ENCODE measurements around the gene CX3CR1. TPM values are rescaled to one million over a fixed set of nuclear protein-coding genes. Genes with fewer than 3 reads are reported as not detected.

The CX3CR1 gene
- total and polyA plus RNA-seq, 10 of the 15 experiments (the other 5 are each of a cell fraction or from before 2014, with no cell fraction given), result 0.05 to 0.53 (median 0.15) TPM

DNA sequence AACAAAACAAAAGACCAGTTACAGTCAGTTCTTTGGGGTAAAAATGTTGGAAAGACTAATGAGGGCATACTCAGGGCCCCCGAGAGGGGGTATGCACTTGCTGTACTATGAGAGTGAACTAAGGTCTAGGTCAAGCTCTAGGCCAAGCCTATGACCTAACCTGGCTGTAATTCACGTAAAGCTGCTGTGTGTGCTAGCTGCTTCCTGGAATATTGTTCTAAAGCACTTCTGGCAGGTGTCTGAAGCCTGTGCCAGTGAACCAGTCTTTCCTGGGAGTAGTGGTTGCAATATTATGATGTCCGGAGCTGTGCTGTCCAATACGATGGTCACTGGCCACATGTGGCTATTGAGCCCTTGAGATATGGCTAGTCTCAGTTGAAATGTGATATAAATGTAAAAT lies 13.1 kb upstream of the CX3CR1 start:
- Histone ChIP-seq H3K27me3 (replicated peaks in 1 of 2; ENCODE audit: control insufficient read depth in 2 of 2, insufficient read depth in 2 of 2, low read length in 1 of 2) (no peaks in the 10 kb centered on the region), H3K36me3 (ENCODE audit: control insufficient read depth in 2 of 2, insufficient read depth in 2 of 2, low read length in 1 of 2) (no peaks in the 10 kb centered on the region), H4K20me1 (ENCODE audit: control insufficient read depth, insufficient read depth) (no peaks in the 10 kb centered on the region), H3K4me2 (ENCODE audit: control insufficient read depth, insufficient read depth) (no peak overlapping the region), H3K4me1 (ENCODE audit: control insufficient read depth, insufficient read depth, low read length) (peaks cover 42% of the 10 kb centered on the region), H3K9ac (ENCODE audit: control insufficient read depth, insufficient read depth, low read length) (no peak overlapping the region), H3K79me2 (ENCODE audit: control insufficient read depth, insufficient read depth, low read length) (no peaks in the 10 kb centered on the region), H3K27ac (ENCODE audit: control insufficient read depth, insufficient read depth) (no peak overlapping the region), H2AFZ (ENCODE audit: control insufficient read depth, low read depth, low read length) (no peak overlapping the region), H3K4me3 (no peak overlapping the region), H3K9me3 (replicated peaks; ENCODE audit: control insufficient read depth, insufficient read depth, low read length) (peaks cover under 1% of the 10 kb centered on the region; the same call in 1 of the 3 replicates)
- no peak for DNase-seq (ENCODE audit: low read depth, low spot score)
- RAD21 ChIA-PET (ENCODE audit: unreplicated experiment), result interaction anchor here (0.8 to 12.6 kb wide), 16 partner anchors 28 to 293 kb away, joined by 3 to 456 read pairs (median 5); partner anchors contain the start of genes RPSA and XIRP1
- BruUV-seq (replicated peaks), result no TSS peak
- intact Hi-C loops (cut with micrococcal nuclease; ENCODE audit: unreplicated experiment), result no loop called here
- no peak for TF ChIP-seq ZNF24 (IDR thresholded peaks at IDR 0.05)
- TF ChIP-seq, protein P1, sequence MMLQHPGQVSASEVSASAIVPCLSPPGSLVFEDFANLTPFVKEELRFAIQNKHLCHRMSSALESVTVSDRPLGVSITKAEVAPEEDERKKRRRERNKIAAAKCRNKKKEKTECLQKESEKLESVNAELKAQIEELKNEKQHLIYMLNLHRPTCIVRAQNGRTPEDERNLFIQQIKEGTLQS (IDR thresholded peaks at IDR 0.05; ENCODE audit: borderline replicate concordance, extremely low read depth, low read depth, low read length), result no peak
- no peak for TF ChIP-seq RAD21 (IDR thresholded peaks at IDR 0.05; ENCODE audit: insufficient read depth, low read depth, low read length)
- TF ChIP-seq, protein P2, sequence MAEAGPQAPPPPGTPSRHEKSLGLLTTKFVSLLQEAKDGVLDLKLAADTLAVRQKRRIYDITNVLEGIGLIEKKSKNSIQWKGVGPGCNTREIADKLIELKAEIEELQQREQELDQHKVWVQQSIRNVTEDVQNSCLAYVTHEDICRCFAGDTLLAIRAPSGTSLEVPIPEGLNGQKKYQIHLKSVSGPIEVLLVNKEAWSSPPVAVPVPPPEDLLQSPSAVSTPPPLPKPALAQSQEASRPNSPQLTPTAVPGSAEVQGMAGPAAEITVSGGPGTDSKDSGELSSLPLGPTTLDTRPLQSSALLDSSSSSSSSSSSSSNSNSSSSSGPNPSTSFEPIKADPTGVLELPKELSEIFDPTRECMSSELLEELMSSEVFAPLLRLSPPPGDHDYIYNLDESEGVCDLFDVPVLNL (IDR thresholded peaks at IDR 0.05; ENCODE audit: low read depth, low read length), result no peak
- TF ChIP-seq, protein P3, sequence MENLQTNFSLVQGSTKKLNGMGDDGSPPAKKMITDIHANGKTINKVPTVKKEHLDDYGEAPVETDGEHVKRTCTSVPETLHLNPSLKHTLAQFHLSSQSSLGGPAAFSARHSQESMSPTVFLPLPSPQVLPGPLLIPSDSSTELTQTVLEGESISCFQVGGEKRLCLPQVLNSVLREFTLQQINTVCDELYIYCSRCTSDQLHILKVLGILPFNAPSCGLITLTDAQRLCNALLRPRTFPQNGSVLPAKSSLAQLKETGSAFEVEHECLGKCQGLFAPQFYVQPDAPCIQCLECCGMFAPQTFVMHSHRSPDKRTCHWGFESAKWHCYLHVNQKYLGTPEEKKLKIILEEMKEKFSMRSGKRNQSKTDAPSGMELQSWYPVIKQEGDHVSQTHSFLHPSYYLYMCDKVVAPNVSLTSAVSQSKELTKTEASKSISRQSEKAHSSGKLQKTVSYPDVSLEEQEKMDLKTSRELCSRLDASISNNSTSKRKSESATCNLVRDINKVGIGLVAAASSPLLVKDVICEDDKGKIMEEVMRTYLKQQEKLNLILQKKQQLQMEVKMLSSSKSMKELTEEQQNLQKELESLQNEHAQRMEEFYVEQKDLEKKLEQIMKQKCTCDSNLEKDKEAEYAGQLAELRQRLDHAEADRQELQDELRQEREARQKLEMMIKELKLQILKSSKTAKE (IDR thresholded peaks at IDR 0.05; ENCODE audit: low read depth, poor library complexity, severe bottlenecking), result no peak
- no peak for TF ChIP-seq NFXL1 (IDR thresholded peaks at IDR 0.05; ENCODE audit: borderline replicate concordance)
- TF ChIP-seq POLR2AphosphoS5 (IDR thresholded peaks at IDR 0.05; ENCODE audit: low read length), result no peak
- TF ChIP-seq BRCA1 (IDR thresholded peaks at IDR 0.05; ENCODE audit: low read depth, low read length), result no peak
- TF ChIP-seq, protein P4, sequence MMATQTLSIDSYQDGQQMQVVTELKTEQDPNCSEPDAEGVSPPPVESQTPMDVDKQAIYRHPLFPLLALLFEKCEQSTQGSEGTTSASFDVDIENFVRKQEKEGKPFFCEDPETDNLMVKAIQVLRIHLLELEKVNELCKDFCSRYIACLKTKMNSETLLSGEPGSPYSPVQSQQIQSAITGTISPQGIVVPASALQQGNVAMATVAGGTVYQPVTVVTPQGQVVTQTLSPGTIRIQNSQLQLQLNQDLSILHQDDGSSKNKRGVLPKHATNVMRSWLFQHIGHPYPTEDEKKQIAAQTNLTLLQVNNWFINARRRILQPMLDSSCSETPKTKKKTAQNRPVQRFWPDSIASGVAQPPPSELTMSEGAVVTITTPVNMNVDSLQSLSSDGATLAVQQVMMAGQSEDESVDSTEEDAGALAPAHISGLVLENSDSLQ (IDR thresholded peaks at IDR 0.05), result no peak
- no peak for TF ChIP-seq EZH2 (IDR thresholded peaks at IDR 0.05; ENCODE audit: borderline replicate concordance, control insufficient read depth, low read depth, low read length)
- no peak for TF ChIP-seq CHD1 (IDR thresholded peaks at IDR 0.05; ENCODE audit: low read depth, low read length)
- no peak for TF ChIP-seq RBBP5 (conservative IDR thresholded peaks at IDR 0.05)
- in situ Hi-C loops (cut with MboI), result no loop called here
- 84% methylated on average over 4 of the region's 4 CpGs for WGBS (ENCODE audit: insufficient coverage, insufficient replicate concordance, low lambda C conversion rate, missing lambda C conversion rate)
- POLR2A ChIA-PET, result interaction anchor here (0.9 to 2.7 kb wide), 4 partner anchors 85 to 143 kb away, joined by 3 to 8 read pairs (median 5); no protein-coding TSS in a partner anchor
- ATAC-seq, result no peak
- no peak for FAIRE-seq
- SMC1A ChIA-PET (ENCODE audit: uncharacterized antibody, unreplicated experiment), result interaction anchor here (1.1 to 20.6 kb wide), 17 partner anchors 20 to 772 kb away, joined by 3 to 648 read pairs (median 10); partner anchors contain the start of genes CX3CR1, RPSA and XIRP1
- CTCF ChIA-PET, result interaction anchor here (0.7 to 15.1 kb wide), 27 partner anchors 10 to 213 kb away, joined by 3 to 756 read pairs (median 14); partner anchors contain the start of genes CCR8, CX3CR1, RPSA and XIRP1
